Measurements from ENCODE around the gene ACACA.
A peak's percentile ranks its signal among the peaks of the same experiment; 100 is the strongest.

DNA sequence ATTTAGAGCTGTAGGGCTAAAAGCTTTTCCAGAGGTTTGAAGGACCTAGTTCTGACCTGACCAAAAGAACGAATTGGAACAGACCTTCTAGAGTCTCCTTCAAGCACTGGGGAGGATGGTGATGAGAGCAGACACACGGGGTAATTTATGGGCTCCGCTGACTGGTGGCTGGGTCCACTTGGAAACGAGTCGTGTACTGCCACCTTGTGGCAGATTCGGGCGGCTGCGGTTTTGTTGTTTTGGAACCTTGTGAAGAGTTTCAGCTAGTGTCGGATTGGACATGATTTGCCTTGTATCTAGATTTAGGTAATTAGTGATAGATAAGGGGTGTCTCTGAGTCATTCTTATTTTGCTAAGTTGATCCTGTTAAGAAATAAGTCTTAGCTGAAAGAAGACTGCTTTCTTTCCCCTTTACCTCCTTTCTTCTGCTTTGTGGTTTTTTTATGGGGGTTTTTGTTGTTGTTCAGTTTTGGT lies 359.0 kb downstream of the ACACA start:
- TF ChIP-seq, protein P1, sequence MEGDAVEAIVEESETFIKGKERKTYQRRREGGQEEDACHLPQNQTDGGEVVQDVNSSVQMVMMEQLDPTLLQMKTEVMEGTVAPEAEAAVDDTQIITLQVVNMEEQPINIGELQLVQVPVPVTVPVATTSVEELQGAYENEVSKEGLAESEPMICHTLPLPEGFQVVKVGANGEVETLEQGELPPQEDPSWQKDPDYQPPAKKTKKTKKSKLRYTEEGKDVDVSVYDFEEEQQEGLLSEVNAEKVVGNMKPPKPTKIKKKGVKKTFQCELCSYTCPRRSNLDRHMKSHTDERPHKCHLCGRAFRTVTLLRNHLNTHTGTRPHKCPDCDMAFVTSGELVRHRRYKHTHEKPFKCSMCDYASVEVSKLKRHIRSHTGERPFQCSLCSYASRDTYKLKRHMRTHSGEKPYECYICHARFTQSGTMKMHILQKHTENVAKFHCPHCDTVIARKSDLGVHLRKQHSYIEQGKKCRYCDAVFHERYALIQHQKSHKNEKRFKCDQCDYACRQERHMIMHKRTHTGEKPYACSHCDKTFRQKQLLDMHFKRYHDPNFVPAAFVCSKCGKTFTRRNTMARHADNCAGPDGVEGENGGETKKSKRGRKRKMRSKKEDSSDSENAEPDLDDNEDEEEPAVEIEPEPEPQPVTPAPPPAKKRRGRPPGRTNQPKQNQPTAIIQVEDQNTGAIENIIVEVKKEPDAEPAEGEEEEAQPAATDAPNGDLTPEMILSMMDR (IDR thresholded peaks at IDR 0.05) = peak; percentile 76 to 90 (median 81)
- TF ChIP-seq POLR2A (IDR thresholded peaks at IDR 0.05) = no peak
- TF ChIP-seq POLR2AphosphoS5 (IDR thresholded peaks at IDR 0.05) = no peak
- no peak for TF ChIP-seq EP300 (IDR thresholded peaks at IDR 0.05)
